Neural cell (in vitro differentiated cells): ENCODE measurements around the gene TMEM81. TPM values are rescaled to one million over a fixed set of nuclear protein-coding genes. Genes with fewer than 3 reads are reported as not detected.

Source experiments
- H2AFZ ChIP-seq: fragments of 200-600, 300-800 bp; sonication (generic), shearing (Covaris generic); 2 replicates; pipeline ENCODE4 v1.6.0; 2014; ENCODE audit warnings: low read depth, mild to moderate bottlenecking, antibody characterized with exemption, low read length, moderate library complexity
- H3F3A ChIP-seq: fragments of 200-600 bp; shearing (Covaris generic); 2 replicates; pipeline ENCODE4 v1.6.1; 2016; ENCODE audit warnings: mild to moderate bottlenecking, moderate library complexity, mixed read lengths, antibody characterized with exemption, low read length; ENCODE audit not compliant: insufficient read depth, poor library complexity, severe bottlenecking
- H3K27ac ChIP-seq: fragments of 200-600, 300-800 bp; sonication (generic), shearing (Covaris generic); 2 replicates; pipeline ENCODE4 v1.5.1; 2014; ENCODE audit warnings: mild to moderate bottlenecking, low read length, moderate library complexity
- H3K27me3 ChIP-seq: fragments of 300-800, 200-600 bp; sonication (generic), shearing (Covaris generic); 2 replicates; pipeline ENCODE4 v1.6.0; 2014; ENCODE audit warnings: mild to moderate bottlenecking, low read depth, low read length, moderate library complexity; ENCODE audit not compliant: insufficient read depth
- H3K36me3 ChIP-seq: fragments of 300-800, 200-600 bp; sonication (generic), shearing (Covaris generic); 2 replicates; pipeline ENCODE4 v1.5.1; 2014; ENCODE audit warnings: mild to moderate bottlenecking, antibody characterized with exemption, low read length, moderate library complexity; ENCODE audit not compliant: insufficient read depth
- H3K4me2 ChIP-seq: fragments of 300-800, 200-600 bp; sonication (generic), shearing (Covaris generic); 2 replicates; pipeline ENCODE4 v1.6.0; 2014; ENCODE audit warnings: mild to moderate bottlenecking, low read length
- H3K4me3 ChIP-seq: fragments of 300-800, 200-600 bp; sonication (generic), shearing (Covaris generic); 2 replicates; pipeline ENCODE4 v1.5.1; 2014; ENCODE audit warnings: mild to moderate bottlenecking, low read length, moderate library complexity
- H3K79me2 ChIP-seq: fragments of 200-600 bp; shearing (Covaris generic); replicated peaks from 2 replicates; pipeline ENCODE4 v1.6.0; 2014; ENCODE audit warnings: mild to moderate bottlenecking, low read length, moderate library complexity; ENCODE audit not compliant: insufficient read depth
- H3K9ac ChIP-seq: fragments of 300-800, 200-600 bp; sonication (generic), shearing (Covaris generic); 2 replicates; pipeline ENCODE4 v1.6.1; 2016; ENCODE audit warnings: mild to moderate bottlenecking, low read length, mixed read lengths
- H3K9me2 ChIP-seq: fragments of 200-600 bp; shearing (Covaris generic); 2 replicates; pipeline ENCODE4 v1.6.1; 2016; ENCODE audit warnings: mild to moderate bottlenecking, low read length, mixed read lengths; ENCODE audit not compliant: insufficient read depth
- H3K9me3 ChIP-seq: fragments of 200-600, 300-800 bp; sonication (generic), shearing (Covaris generic); 2 replicates; pipeline ENCODE4 v1.6.1; 2016; ENCODE audit warnings: mild to moderate bottlenecking, mixed run types, low read length, moderate library complexity, mixed read lengths
- H4K20me1 ChIP-seq: fragments of 200-600 bp; shearing (Covaris generic); 2 replicates; pipeline ENCODE4 v1.6.1; 2016; ENCODE audit warnings: mild to moderate bottlenecking, mixed run types; ENCODE audit not compliant: insufficient read depth
- CTCF ChIP-seq: fragments of 450-650 bp; IDR thresholded peaks from 2 replicates; pipeline ENCODE4 v1.5.1; 2014; ENCODE audit warnings: antibody characterized with exemption, mild to moderate bottlenecking, moderate library complexity; ENCODE audit not compliant: poor library complexity, severe bottlenecking
- EP300 ChIP-seq: fragments of 450-650 bp; conservative IDR thresholded peaks from 2 replicates; pipeline ENCODE4 v1.6.1; 2014; ENCODE audit warnings: antibody characterized with exemption, mild to moderate bottlenecking, moderate library complexity; ENCODE audit not compliant: poor library complexity, severe bottlenecking
- EZH2 ChIP-seq: fragments of 200-600, 300-800 bp; shearing (Covaris generic), sonication (generic); IDR thresholded peaks from 2 replicates; pipeline ENCODE4 v1.6.1; 2014; ENCODE audit warnings: antibody characterized with exemption, low read length, borderline replicate concordance, mild to moderate bottlenecking; ENCODE audit not compliant: insufficient read depth, poor library complexity, severe bottlenecking
- MXI1 ChIP-seq: fragments of 450-650 bp; conservative IDR thresholded peaks from 2 replicates; pipeline ENCODE4 v1.6.1; 2014; ENCODE audit warnings: antibody characterized with exemption, mild to moderate bottlenecking; ENCODE audit not compliant: poor library complexity, severe bottlenecking
- POLR2AphosphoS5 ChIP-seq: IDR thresholded peaks from 2 replicates; pipeline ENCODE4 v1.6.1; 2012
- RAD21 ChIP-seq: fragments of 450-650 bp; conservative IDR thresholded peaks from 2 replicates; pipeline ENCODE4 v1.6.1; 2014; ENCODE audit warnings: antibody characterized with exemption, mild to moderate bottlenecking, moderate library complexity
- REST ChIP-seq: IDR thresholded peaks from 2 replicates; pipeline ENCODE4 v1.6.1; 2012; ENCODE audit warnings: borderline replicate concordance
- SMC3 ChIP-seq: fragments of 450-650 bp; conservative IDR thresholded peaks from 2 replicates; pipeline ENCODE4 v1.6.1; 2014; ENCODE audit warnings: antibody characterized with exemption, mild to moderate bottlenecking, moderate library complexity; ENCODE audit not compliant: poor library complexity
- TAF1 ChIP-seq: IDR thresholded peaks from 2 replicates; pipeline ENCODE4 v1.6.1; 2012; ENCODE audit warnings: low read depth
- polyA plus RNA-seq: library from polyadenylated mRNA; depleted of rRNA; stranded (reverse); fragments of >200 nt; gene quantifications from 2 replicates; pipeline ENCODE4 v1.2.3, GENCODE V29; 2014

TMEM81 gene
- polyA plus RNA-seq, 1 donor from 2014 or later, result 10.1 TPM

GRCh38 chr1:205072286-205072685 lies 12.0 kb downstream of the TMEM81 start:
- no peaks in the 10 kb centered on the region for H3K9me2 ChIP-seq
- no peaks in the 10 kb centered on the region for H3K9me3 ChIP-seq
- no peak overlapping the region for H3K4me2 ChIP-seq
- H3K27ac ChIP-seq, result no peak overlapping the region
- no peak overlapping the region for H2AFZ ChIP-seq
- TF ChIP-seq CTCF (no peak), MXI1 (no peak), POLR2AphosphoS5 (no peak), EZH2 (no peak), SMC3 (no peak), RAD21 (no peak), EP300 (no peak), REST (no peak), TAF1 (no peak)
- no peaks in the 10 kb centered on the region for H3K79me2 ChIP-seq
- no peaks in the 10 kb centered on the region for H3K27me3 ChIP-seq
- no peak overlapping the region for H3K9ac ChIP-seq
- no peaks in the 10 kb centered on the region for H4K20me1 ChIP-seq
- H3F3A ChIP-seq, result no peaks in the 10 kb centered on the region
- H3K4me3 ChIP-seq, result no peak overlapping the region
- no peaks in the 10 kb centered on the region for H3K36me3 ChIP-seq

GRCh38 chr1:205071801-205072200 lies 12.5 kb downstream of the TMEM81 start:
- no peak overlapping the region for H3K27ac ChIP-seq
- no peaks in the 10 kb centered on the region for H3K36me3 ChIP-seq
- H3K27me3 ChIP-seq, result no peaks in the 10 kb centered on the region
- H2AFZ ChIP-seq, result no peak overlapping the region
- no peaks in the 10 kb centered on the region for H3F3A ChIP-seq
- no peak overlapping the region for H3K4me3 ChIP-seq
- TF ChIP-seq POLR2AphosphoS5 (no peak), REST (no peak), TAF1 (no peak), EZH2 (no peak), SMC3 (no peak), MXI1 (no peak), EP300 (no peak), RAD21 (no peak), CTCF (no peak)
- no peaks in the 10 kb centered on the region for H3K9me3 ChIP-seq
- H3K4me2 ChIP-seq, result no peak overlapping the region
- H3K79me2 ChIP-seq, result no peaks in the 10 kb centered on the region
- no peak overlapping the region for H3K9ac ChIP-seq
- no peaks in the 10 kb centered on the region for H4K20me1 ChIP-seq
- no peaks in the 10 kb centered on the region for H3K9me2 ChIP-seq
